B cell (primary cell): Measurements from ENCODE around the gene CBL. TPM values are rescaled to one million over a fixed set of nuclear protein-coding genes. Genes with fewer than 3 reads are reported as not detected.

Experiments
- ATAC-seq: fragments of 200-7000 bp; cut with Tn5 transposase; one replicate; pipeline ENCODE4 v1.10.0; 2021; ENCODE audit warnings: low read depth, mild to moderate bottlenecking, moderate number of reproducible peaks, moderate library complexity
- CTCF ChIA-PET: fragments of 350-600 bp; sonication (Branson Sonifier 250); formaldehyde crosslinking; loops from one replicate; lab custom pipeline; 2021; ENCODE audit warnings: antibody characterized with exemption, inconsistent platforms; lab: Charles Lee
- POLR2A ChIA-PET: fragments of 350-600 bp; sonication (Branson Sonifier 250); formaldehyde crosslinking; loops from one replicate; lab custom pipeline; 2021; ENCODE audit warnings: antibody characterized with exemption; lab: Charles Lee
- DNase-seq: peaks from one replicate; pipeline ENCODE4 v3.0.0; 2013
- H2AFZ ChIP-seq: 2 replicates; pipeline ENCODE4 v1.6.1; 2012; ENCODE audit warnings: mild to moderate bottlenecking, low read depth, low read length; ENCODE audit not compliant: insufficient read depth, poor library complexity, severe bottlenecking
- H3K27ac ChIP-seq, 2 donors: 1 replicate in 1 of 2; 2 replicates in 1 of 2; pipeline ENCODE4 v1.5.1; 2012 to 2013; ENCODE audit warnings: low read length in 2 of 2, mild to moderate bottlenecking in 2 of 2, moderate library complexity in 1 of 2
- H3K27me3 ChIP-seq, 4 experiments: fragments of 200-600 bp in 1 of 4; sonication (generic) in 1 of 4; replicated peaks in 1 of 4; 1 replicate in 2 of 4; 2 replicates in 2 of 4; pipeline versions ENCODE4 v1.6.1 to v1.7.0; 2013 to 2016; ENCODE audit warnings: low read length in 3 of 4, mild to moderate bottlenecking in 2 of 4, mixed read lengths in 1 of 4, moderate library complexity in 1 of 4; ENCODE audit not compliant: insufficient read depth in 4 of 4, control insufficient read depth in 3 of 4; ENCODE audit errors: control extremely low read depth in 1 of 4
- H3K36me3 ChIP-seq, 2 experiments: replicated peaks in 1 of 2; 1 replicate in 1 of 2; 2 replicates in 1 of 2; pipeline versions ENCODE4 v1.6.1 to v1.7.1; 2013; ENCODE audit warnings: low read length in 1 of 2; ENCODE audit not compliant: insufficient read depth in 2 of 2, control insufficient read depth in 1 of 2; ENCODE audit errors: control extremely low read depth in 1 of 2, extremely low read depth in 1 of 2
- H3K4me1 ChIP-seq, 2 donors: fragments of 200-600 bp in 1 of 2; sonication (generic) in 1 of 2; 1 replicate in 1 of 2; 2 replicates in 1 of 2; pipeline versions ENCODE4 v1.5.1 to v1.6.1; 2013 to 2017; ENCODE audit warnings: low read length in 2 of 2; ENCODE audit not compliant: control insufficient read depth in 2 of 2, insufficient read depth in 2 of 2
- H3K4me2 ChIP-seq: replicated peaks from 2 replicates; pipeline ENCODE3; 2012; ENCODE audit warnings: mild to moderate bottlenecking, low read depth, low read length; ENCODE audit not compliant: poor library complexity, severe bottlenecking
- H3K4me3 ChIP-seq, 5 experiments: fragments of 200-600 bp in 1 of 5; sonication (generic) in 1 of 5; 1 replicate in 3 of 5; 2 replicates in 2 of 5; pipeline versions ENCODE4 v1.5.1 to v1.7.0; 2011 to 2016; ENCODE audit warnings: low read length in 4 of 5, mild to moderate bottlenecking in 4 of 5, low read depth in 2 of 5, control low read depth in 1 of 5, moderate library complexity in 1 of 5; ENCODE audit not compliant: insufficient read depth in 1 of 5; ENCODE audit errors: control extremely low read depth in 1 of 5, extremely low read depth in 1 of 5
- H3K79me2 ChIP-seq: fragments of 200-600 bp; sonication (generic); one replicate; pipeline ENCODE4 v1.6.0; 2016; ENCODE audit warnings: low read length; ENCODE audit not compliant: control insufficient read depth, insufficient read depth
- H3K9ac ChIP-seq: fragments of 200-600 bp; sonication (generic); 2 replicates; pipeline ENCODE4 v1.6.1; 2017; ENCODE audit warnings: mild to moderate bottlenecking, low read length, moderate library complexity
- H3K9me3 ChIP-seq, 3 donors: one replicate each; pipeline versions ENCODE4 v1.6.1 to v1.7.1; 2013; ENCODE audit warnings: low read length in 2 of 3; ENCODE audit not compliant: control insufficient read depth in 2 of 3, insufficient read depth in 1 of 3; ENCODE audit errors: control extremely low read depth in 1 of 3
- H4K20me1 ChIP-seq: 2 replicates; pipeline ENCODE4 v1.6.0; 2012; ENCODE audit warnings: mild to moderate bottlenecking, low read length; ENCODE audit not compliant: insufficient read depth, control insufficient read depth, poor library complexity, severe bottlenecking
- H3K27ac Mint-ChIP-seq: one replicate; pipeline ENCODE4 v1.8.0; 2021; ENCODE audit warnings: mixed read lengths
- H3K27me3 Mint-ChIP-seq: one replicate; pipeline ENCODE4 v1.8.0; 2021; ENCODE audit warnings: mixed read lengths
- H3K4me1 Mint-ChIP-seq: one replicate; pipeline ENCODE4 v1.8.0; 2021; ENCODE audit warnings: mixed read lengths
- H3K4me3 Mint-ChIP-seq: one replicate; pipeline ENCODE4 v1.8.0; 2021; ENCODE audit warnings: mixed read lengths
- H3K9me3 Mint-ChIP-seq: one replicate; pipeline ENCODE4 v1.8.0; 2022; ENCODE audit warnings: mixed read lengths; ENCODE audit not compliant: insufficient read depth
- WGBS: methylation state at CpG from one replicate; pipeline ENCODE4 v1.1.5; 2013; ENCODE audit warnings: missing lambda C conversion rate; ENCODE audit not compliant: insufficient coverage; 5-methylcytosine and 5-hydroxymethylcytosine counted together
- intact Hi-C: fragments of 100-400 bp; cut with micrococcal nuclease; formaldehyde crosslinking; loops from one replicate; pipeline ENCODE4 v1.10.0; 2022
- polyA plus RNA-seq: library from polyadenylated mRNA; depleted of rRNA; stranded (reverse); fragments of >200 nt; gene quantifications from 2 replicates; pipeline ENCODE4 v1.2.3, GENCODE V29; 2012
- total RNA-seq, 2 donors: library from RNA; stranded (reverse); fragments of 120-200 nt in 1 of 2; gene quantifications; 1 replicate in 1 of 2; 2 replicates in 1 of 2; pipeline versions ENCODE4 v1.2.3 to v1.2.4, GENCODE V29; 2013 to 2022
- TF ChIP-seq, protein P1 (sequence below): fragments of 200-600 bp; IDR thresholded peaks from one replicate; pipeline ENCODE4 v1.8.0; 2022; ENCODE audit warnings: antibody characterized with exemption, mild to moderate bottlenecking

CBL gene
- total and polyA plus RNA-seq, 2 donors (not counting 1 experiment from before 2014, with no cell fraction given) = 11.7 to 35.2 TPM

- intact Hi-C loops = no loop called here
- Histone ChIP-seq H3K4me2 (peak within 1 kb of the TSS; percentile 76), H4K20me1 (peaks cover 7% of the 10 kb centered on the region), H3K36me3 (peaks cover 0 to 2% of the 10 kb centered on the region in 2 experiments), H3K4me1 (peaks cover 31% of the 10 kb centered on the region in 2 donors), H3K9me3 (peaks cover 0 to 3% (median 0%) of the 10 kb centered on the region in 3 donors), H3K27me3 (peaks cover 0 to 55% (median 30%) of the 10 kb centered on the region in 4 experiments), H3K9ac (peak within 1 kb of the TSS; percentile 32), H2AFZ (peak within 1 kb of the TSS; percentile 45), H3K4me3 (peak within 1 kb of the TSS in 2 of 5 experiments; percentile 9 to 20), H3K27ac (no peak within 1 kb of the TSS), H3K79me2 (no peaks in the 10 kb centered on the region)
- peaks cover 47% of the 10 kb centered on the region for H3K27me3 Mint-ChIP-seq
- TF ChIP-seq, protein P1, sequence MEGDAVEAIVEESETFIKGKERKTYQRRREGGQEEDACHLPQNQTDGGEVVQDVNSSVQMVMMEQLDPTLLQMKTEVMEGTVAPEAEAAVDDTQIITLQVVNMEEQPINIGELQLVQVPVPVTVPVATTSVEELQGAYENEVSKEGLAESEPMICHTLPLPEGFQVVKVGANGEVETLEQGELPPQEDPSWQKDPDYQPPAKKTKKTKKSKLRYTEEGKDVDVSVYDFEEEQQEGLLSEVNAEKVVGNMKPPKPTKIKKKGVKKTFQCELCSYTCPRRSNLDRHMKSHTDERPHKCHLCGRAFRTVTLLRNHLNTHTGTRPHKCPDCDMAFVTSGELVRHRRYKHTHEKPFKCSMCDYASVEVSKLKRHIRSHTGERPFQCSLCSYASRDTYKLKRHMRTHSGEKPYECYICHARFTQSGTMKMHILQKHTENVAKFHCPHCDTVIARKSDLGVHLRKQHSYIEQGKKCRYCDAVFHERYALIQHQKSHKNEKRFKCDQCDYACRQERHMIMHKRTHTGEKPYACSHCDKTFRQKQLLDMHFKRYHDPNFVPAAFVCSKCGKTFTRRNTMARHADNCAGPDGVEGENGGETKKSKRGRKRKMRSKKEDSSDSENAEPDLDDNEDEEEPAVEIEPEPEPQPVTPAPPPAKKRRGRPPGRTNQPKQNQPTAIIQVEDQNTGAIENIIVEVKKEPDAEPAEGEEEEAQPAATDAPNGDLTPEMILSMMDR = no peak
- peak within 1 kb of the TSS; percentile 37 for H3K4me3 Mint-ChIP-seq
- WGBS = 6% methylated on average over 48 of the region's 53 CpGs
- ATAC-seq (no peak), DNase-seq (peak; percentile 39)
- CTCF ChIA-PET = interaction anchor here (0.6 to 4.0 kb wide), 6 partner anchors 14 to 173 kb away, joined by 3 to 45 read pairs (median 6); partner anchors contain the start of gene USP2
- POLR2A ChIA-PET = interaction anchor here (0.5 kb wide), 1 partner anchor 556 kb away, joined by 4 read pairs; no protein-coding TSS in a partner anchor
- no peak within 1 kb of the TSS for H3K27ac Mint-ChIP-seq
- H3K4me1 Mint-ChIP-seq = peaks cover 26% of the 10 kb centered on the region
- H3K9me3 Mint-ChIP-seq = no peaks in the 10 kb centered on the region
These were observed 134.4 kb downstream of the CBL start, which contains the start of gene C1QTNF5 for GRCh38 chr11:119340335-119341221. Gene C1QTNF5, minus strand, starts transcription at chr11:119340883. Its CDS starts 486 bp downstream, at chr11:119340397.
